ENCODE results near the gene ROR1. TPM values are rescaled to one million over a fixed set of nuclear protein-coding genes. Genes with fewer than 3 reads are reported as not detected.

Gene ROR1
- total and polyA plus RNA-seq, 2 of the 4 experiments (the other 2 are of a cell fraction), result 4.4 to 10.0 TPM

- no peak overlapping the region for H3K14ac ChIP-seq (replicated peaks; ENCODE audit: low read depth, low read length)
- no peak for ATAC-seq (ENCODE audit: low read depth)
- no peak overlapping the region for H2BK5ac ChIP-seq (ENCODE audit: low read depth, low read length, poor library complexity, severe bottlenecking)
- H2AK5ac ChIP-seq (ENCODE audit: low read depth, low read length), result no peak overlapping the region
- no peaks in the 10 kb centered on the region; the same call in 1 of the 2 replicates for H3K9me1 ChIP-seq (ENCODE audit: insufficient read depth, low read length)
- no peak overlapping the region for H2AK9ac ChIP-seq (replicated peaks; ENCODE audit: low read depth, low read length, poor library complexity)
- H4K91ac ChIP-seq (ENCODE audit: insufficient read depth, low read depth, low read length), result no peak overlapping the region
- no peak overlapping the region for H3K4ac ChIP-seq (ENCODE audit: low read depth, low read length)
- no peak overlapping the region for H3K23ac ChIP-seq (ENCODE audit: low read depth, low read length)
- H3K36me3 ChIP-seq (ENCODE audit: control insufficient read depth, insufficient read depth, low read length), result no peaks in the 10 kb centered on the region
- no peak overlapping the region for H3K56ac ChIP-seq (ENCODE audit: extremely low read depth, insufficient read depth, low read length)
- H2AFZ ChIP-seq (replicated peaks; ENCODE audit: low read length, poor library complexity), result no peak overlapping the region
- TF ChIP-seq MXI1 (IDR thresholded peaks at IDR 0.05; ENCODE audit: borderline replicate concordance, low read depth, low read length) (no peak), CTCF (conservative IDR thresholded peaks at IDR 0.05; ENCODE audit: low read depth, low read length) (no peak), MAZ (IDR thresholded peaks at IDR 0.05; ENCODE audit: borderline replicate concordance, low read depth, low read length) (no peak), ELK1 (IDR thresholded peaks at IDR 0.05; ENCODE audit: borderline replicate concordance, low read depth, low read length) (no peak)
- H2BK15ac ChIP-seq (ENCODE audit: low read depth, low read length), result no peak overlapping the region
- no peaks in the 10 kb centered on the region for H3K79me1 ChIP-seq (ENCODE audit: low read depth in 1 of 2, low read length in 2 of 2)
- H3K4me1 ChIP-seq (ENCODE audit: control insufficient read depth, insufficient read depth, low read length), result peaks cover 4% of the 10 kb centered on the region; the same call in 1 of the 2 replicates
- H3K27me3 ChIP-seq (ENCODE audit: control insufficient read depth, insufficient read depth, low read length), result no peaks in the 10 kb centered on the region
- no peak overlapping the region for H3K4me2 ChIP-seq (ENCODE audit: low read depth, low read length)
- H4K20me1 ChIP-seq (ENCODE audit: insufficient read depth, low read length), result no peaks in the 10 kb centered on the region
- CTCF ChIA-PET, result interaction anchor here (0.6 kb wide), 1 partner anchor 243 kb away, joined by 3 read pairs; no protein-coding TSS in a partner anchor
- H4K5ac ChIP-seq (ENCODE audit: low read depth, low read length), result no peak overlapping the region
- DNase-seq, result no peak
- no peak overlapping the region for H3K9ac ChIP-seq (ENCODE audit: low read depth, low read length)
- in situ Hi-C loops (cut with MboI; ENCODE audit: low sequenced_read_pairs) (no loop called here), intact Hi-C loops (cut with micrococcal nuclease) (no loop called here), dilution Hi-C loops (cut with HindIII; ENCODE audit: low sequenced_read_pairs, unreplicated experiment) (no loop called here)
- H2BK120ac ChIP-seq (ENCODE audit: low read depth, low read length), result no peak overlapping the region
- H3K27ac ChIP-seq (ENCODE audit: insufficient read depth, low read length), result no peak overlapping the region
- H3K4me3 ChIP-seq (ENCODE audit: insufficient read depth, low read depth, low read length), result no peak overlapping the region
- H2BK20ac ChIP-seq (ENCODE audit: low read depth, low read length), result no peak overlapping the region
- no TSS peak for BruUV-seq (replicated peaks)
- POLR2A ChIA-PET (ENCODE audit: unreplicated experiment), result no interaction called here
- H3K9me3 ChIP-seq (ENCODE audit: control insufficient read depth, insufficient read depth, low read length), result no peaks in the 10 kb centered on the region
- no peak overlapping the region for H4K8ac ChIP-seq (ENCODE audit: low read depth in 2 of 2, low read length in 2 of 2)
- no CpG with 5 or more reads among the region's 2 CpGs for WGBS, 2 experiments (ENCODE audit: extremely low coverage in 2 of 2, insufficient read length in 1 of 2)
- no peak overlapping the region for H3K18ac ChIP-seq (ENCODE audit: low read depth, low read length)
Observed at GRCh38 chr1:64107632-64108031, 333.8 kb downstream of the ROR1 start.
